ENCODE results near the gene MEIS2. TPM values are rescaled to one million over a fixed set of nuclear protein-coding genes. Genes with fewer than 3 reads are reported as not detected.

MEIS2 gene
- total and polyA plus RNA-seq, 2 experiments from 2014 or later = 0.27 TPM; not detected in 1

GRCh38 chr15:37096558-37097143 is 3.7 kb downstream of the MEIS2 start (continued):
- TF ChIP-seq JUNB (IDR thresholded peaks at IDR 0.05; ENCODE audit: unreplicated experiment) (no peak), ETS1 (IDR thresholded peaks at IDR 0.05) (no peak), EZH2 (IDR thresholded peaks at IDR 0.05; ENCODE audit: low read depth, unreplicated experiment) (peak; percentile 89)

GRCh38 chr15:37095770-37096557 is 4.4 kb downstream of the MEIS2 start:
- peaks cover 76% of the 10 kb centered on the region for H3K4me1 ChIP-seq (ENCODE audit: insufficient read depth)
- Mint-ChIP-seq H3K27me3 (ENCODE audit: insufficient read depth, low read depth, poor library complexity) (peaks cover 84% of the 10 kb centered on the region), H3K36me3 (ENCODE audit: low read depth) (no peaks in the 10 kb centered on the region), H3K9me3 (no peaks in the 10 kb centered on the region; the same call in 1 of the 3 replicates), H3K4me3 (peak overlapping the region; percentile 75), H3K4me1 (peaks cover 71% of the 10 kb centered on the region), H3K27ac (no peak overlapping the region)
- H3F3A ChIP-seq (replicated peaks; ENCODE audit: low read depth) = peaks cover 41% of the 10 kb centered on the region
- H3K79me2 ChIP-seq (replicated peaks; ENCODE audit: insufficient read depth) = no peaks in the 10 kb centered on the region
- H3K4me2 ChIP-seq = peak overlapping the region; percentile 99
- TF ChIP-seq EZH2 (IDR thresholded peaks at IDR 0.05; ENCODE audit: low read depth, unreplicated experiment) (peak; percentile 8), EZH2phosphoT487 (IDR thresholded peaks at IDR 0.05; ENCODE audit: unreplicated experiment) (no peak), REST (IDR thresholded peaks at IDR 0.05; ENCODE audit: unreplicated experiment) (no peak), ETS1 (IDR thresholded peaks at IDR 0.05) (no peak), JUNB (IDR thresholded peaks at IDR 0.05; ENCODE audit: unreplicated experiment) (no peak), STAT1 (IDR thresholded peaks at IDR 0.05; ENCODE audit: unreplicated experiment) (no peak)
- peak overlapping the region; percentile 80 for H3K4me3 ChIP-seq
- peaks cover 4% of the 10 kb centered on the region for H4K20me1 ChIP-seq (replicated peaks; ENCODE audit: insufficient read depth)
- peak overlapping the region; percentile 91 for H2AFZ ChIP-seq
- H3K27me3 ChIP-seq (ENCODE audit: insufficient read depth) = peaks cover 89% of the 10 kb centered on the region
- ATAC-seq (peak; percentile 6), DNase-seq (ENCODE audit: low spot score) (peak; percentile 52)
- H3K27ac ChIP-seq (ENCODE audit: low read depth) = no peak overlapping the region
- H3K9me2 ChIP-seq (ENCODE audit: insufficient read depth) = no peaks in the 10 kb centered on the region
- no peaks in the 10 kb centered on the region for H3K36me3 ChIP-seq (ENCODE audit: insufficient read depth)
